CMK (cell line): Measurements from ENCODE around the gene DHTKD1.

Source experiments
- DNase-seq: peaks from one replicate; pipeline ENCODE4 v3.0.0-alpha.2; 2010; ENCODE audit warnings: low read depth

DHTKD1 gene

DNA sequence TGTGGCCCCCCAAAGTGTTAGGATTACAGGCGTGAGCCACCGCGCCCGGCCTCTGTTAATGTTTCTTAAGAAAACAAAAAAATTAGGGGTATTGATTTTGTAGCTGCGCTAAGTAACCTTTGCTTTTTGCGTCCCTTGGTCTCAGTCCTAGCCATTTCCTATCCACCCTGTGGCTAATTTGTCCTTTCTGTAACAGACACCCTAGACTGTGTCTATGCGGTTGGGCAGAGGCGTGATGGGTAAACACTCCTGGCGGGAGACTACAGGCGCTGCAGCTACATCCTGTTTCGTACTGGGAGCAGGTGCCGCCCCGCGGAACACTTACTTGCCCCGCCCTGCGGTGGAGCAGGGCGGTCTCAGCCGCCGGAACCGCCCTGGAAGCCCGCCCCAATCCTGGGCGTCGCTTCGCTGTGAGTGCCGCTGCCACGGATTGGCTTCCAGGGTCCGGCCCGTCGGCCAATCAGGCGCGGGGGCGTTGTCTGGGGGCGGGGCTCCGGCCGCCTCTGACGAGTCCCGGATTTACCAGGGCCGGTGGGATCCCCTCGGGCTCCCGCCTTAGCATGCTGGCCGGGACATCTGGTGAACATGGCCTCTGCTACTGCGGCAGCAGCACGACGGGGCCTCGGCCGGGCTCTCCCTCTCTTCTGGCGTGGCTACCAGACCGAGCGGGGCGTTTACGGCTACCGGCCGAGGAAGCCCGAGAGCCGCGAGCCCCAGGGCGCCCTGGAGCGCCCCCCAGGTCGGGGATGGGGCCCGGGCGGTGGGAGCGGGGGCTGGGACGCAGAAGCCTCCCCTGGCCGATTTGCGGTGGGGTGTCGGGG lies at the start of gene DHTKD1:
DHTKD1 (plus strand) TSS at position 506 of the 821 bp plus-strand sequence; CDS start at position 586, 80 bp downstream.
- peak; percentile 88 for DNase-seq

DNA sequence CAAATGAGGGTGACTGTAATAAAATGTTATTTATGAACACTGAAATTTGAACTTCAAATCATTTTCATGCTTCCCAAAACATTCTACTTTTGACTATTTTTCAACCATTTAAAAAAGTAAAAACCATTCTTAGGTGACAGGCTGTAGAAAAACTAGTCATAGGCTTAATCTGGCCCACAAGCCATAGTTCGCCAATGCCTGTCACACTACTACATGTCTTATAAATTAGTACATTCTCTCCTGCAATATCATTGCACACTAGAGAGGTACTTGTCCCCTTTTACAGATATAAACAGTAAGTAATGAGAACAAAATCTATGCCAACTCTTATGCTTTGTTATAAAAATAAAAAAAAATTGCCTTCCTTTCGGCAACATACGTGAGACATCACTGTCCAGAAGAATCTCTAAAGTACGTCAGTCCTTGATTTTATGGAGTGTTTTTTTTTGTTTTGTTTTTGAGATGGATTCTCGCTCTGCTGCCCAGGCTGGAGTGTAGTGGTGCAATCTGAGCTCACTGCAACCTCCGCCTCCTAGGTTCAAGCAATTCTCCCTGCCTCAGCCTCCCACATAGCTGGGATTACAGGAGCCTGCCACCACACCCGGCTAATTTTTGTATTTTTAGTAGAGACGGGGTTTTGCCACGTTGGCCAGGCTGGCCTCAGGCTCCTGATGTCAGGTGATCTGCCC lies 49.3 kb upstream of the DHTKD1 start:
- no peak for DNase-seq

DNA sequence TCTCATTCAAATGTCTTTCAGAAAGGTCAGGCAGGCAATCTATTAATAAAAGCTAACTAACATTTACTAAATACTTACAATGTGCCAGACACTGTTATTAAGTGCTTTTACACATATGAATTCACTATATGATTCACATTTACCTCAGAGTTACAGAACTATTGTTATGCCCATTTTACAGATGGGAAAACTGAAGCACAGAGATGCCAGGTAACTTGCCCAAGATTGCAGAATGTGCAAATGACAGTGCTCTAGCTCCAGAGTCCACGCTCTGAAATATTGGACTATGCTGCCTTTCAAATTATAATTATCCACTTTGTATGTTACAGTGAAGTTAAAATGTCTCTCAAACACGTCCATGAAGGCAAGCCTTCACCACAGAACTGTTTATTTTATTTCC lies 48.2 kb upstream of the DHTKD1 start:
- DNase-seq, result no peak

DNA sequence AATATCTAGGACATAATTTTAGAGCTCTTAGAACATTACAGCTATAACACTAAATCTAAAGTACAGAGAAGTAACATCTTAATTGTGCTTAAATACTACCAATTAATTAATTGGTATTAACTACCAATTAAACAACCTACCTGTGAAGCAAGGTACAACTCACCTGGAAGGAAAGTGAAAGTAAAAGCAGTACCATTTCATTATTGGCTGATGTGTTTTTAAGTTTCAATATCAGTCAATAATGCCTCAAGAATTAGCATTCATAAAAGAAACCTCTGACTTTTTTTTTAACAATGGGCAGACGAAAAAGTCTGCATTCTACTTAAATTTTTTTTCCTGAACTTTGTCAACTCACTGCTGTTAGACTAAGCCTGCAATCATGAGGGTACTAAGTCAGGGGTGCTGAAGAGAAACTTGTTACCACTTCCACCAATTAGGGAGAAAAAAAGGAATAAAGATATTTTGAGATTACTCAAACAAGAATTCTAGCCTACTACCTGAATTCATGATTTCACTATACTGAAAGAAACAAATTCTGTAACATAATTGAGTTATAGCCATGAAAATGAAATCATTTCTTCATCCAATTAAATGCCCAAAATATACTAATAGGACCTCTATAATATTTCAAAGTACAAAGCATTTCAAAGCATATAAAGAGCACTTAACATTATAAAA lies 46.0 kb upstream of the DHTKD1 start:
- no peak for DNase-seq

DNA sequence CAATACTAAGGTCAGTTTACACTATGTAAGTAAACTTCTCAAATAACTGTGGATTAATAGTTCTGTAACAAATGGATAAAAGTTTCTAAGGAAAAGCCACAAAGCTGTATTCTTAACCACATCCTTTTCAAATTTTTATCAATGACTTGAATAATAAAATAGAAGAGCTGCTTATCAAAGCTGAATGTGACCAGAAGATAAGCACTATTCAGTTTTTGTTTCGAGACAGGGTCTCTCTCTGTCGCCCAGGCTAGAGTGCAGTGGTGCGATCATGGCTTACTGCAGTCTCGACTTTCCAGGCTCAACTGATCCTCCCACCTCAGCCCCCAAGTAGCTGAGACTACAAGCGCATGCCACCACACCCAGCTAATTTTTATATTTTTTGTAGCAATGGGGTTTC lies 43.2 kb upstream of the DHTKD1 start:
- DNase-seq, result no peak

DNA sequence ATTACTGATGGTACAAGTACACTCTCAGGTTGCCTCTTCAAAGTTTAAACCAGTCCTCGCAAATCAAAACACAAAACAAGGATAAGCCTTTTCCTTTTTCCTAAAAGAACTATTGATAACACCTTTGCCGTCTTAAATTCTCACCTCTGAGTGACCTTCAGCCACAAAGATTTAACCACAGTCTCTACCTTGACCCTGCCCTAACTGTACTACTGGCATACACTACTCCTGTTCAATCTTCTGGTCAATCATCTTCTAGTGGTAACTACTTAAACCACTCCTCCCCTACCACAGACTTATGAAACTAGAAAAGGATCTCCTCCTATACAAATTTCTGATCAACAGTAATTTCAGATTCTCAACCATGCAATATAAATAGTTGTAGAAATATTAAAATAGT lies 41.2 kb upstream of the DHTKD1 start:
- no peak for DNase-seq

DNA sequence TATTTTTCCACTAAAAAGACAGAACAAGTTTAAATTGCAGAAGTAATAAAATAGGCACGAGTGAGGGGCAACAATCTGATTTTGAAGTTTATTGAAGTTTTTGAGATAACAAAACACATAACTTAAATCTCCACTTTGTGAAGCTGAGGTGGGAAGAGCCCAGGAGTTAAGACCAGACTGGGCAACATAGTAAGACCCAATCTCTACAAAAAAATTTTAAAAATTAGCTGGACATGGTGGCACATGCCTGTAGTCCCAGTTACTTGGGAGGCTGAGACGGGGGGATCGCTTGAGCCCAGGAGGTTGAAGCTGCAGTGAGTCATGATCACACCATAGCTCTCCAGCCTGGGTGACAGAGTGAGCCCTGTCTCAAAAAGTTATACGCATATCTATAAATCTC lies 37.4 kb upstream of the DHTKD1 start:
- no peak for DNase-seq

GRCh38 chr10:12036073-12036655 lies 32.6 kb upstream of the DHTKD1 start:
- no peak for DNase-seq

DNA sequence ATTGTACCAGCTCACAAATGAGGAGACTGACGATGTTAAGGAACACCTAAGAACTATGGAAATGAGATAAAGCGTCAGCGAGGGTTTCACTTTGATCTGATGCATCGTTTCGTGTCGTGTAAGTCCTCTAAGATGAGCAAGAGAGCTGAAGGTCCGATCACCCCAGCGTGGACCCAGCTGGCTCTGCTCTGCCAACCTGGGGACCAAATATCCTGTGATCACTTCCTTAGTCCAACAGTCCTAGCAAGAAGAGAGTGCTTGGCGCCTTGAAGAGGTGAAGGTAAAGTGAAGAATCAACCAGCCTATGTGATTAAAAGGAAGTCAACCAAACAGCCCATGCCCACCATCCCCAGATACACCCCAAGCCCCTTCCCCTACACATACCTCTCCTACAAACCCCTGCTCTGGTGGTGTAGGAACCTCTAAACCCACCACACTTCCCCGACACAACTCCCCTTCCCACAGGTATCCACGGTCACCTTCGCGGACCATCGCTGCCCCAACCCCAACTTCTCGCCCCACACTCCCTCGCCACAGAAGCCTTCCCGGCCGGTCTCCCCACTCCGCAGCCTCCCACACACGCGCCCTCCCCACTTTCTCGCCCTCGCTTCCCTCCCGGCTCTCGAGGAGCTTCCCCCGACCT lies 26.9 kb upstream of the DHTKD1 start:
- no peak for DNase-seq

- peak; percentile 71 for DNase-seq
Measured at GRCh38 chr10:12042409-12042796, 26.4 kb upstream of the DHTKD1 start.

- peak; percentile 95 for DNase-seq
Measured at GRCh38 chr10:12042797-12043651, 25.7 kb upstream of the DHTKD1 start, which contains the start of gene UPF2. Gene UPF2, minus strand, starts transcription at chr10:12042809. Its CDS starts 7,386 bp downstream, at chr10:12035423.

- no peak for DNase-seq
Measured at GRCh38 chr10:12045596-12045995, 23.2 kb upstream of the DHTKD1 start.

- DNase-seq, result no peak
Measured at GRCh38 chr10:12048547-12048946, 20.2 kb upstream of the DHTKD1 start.

DNA sequence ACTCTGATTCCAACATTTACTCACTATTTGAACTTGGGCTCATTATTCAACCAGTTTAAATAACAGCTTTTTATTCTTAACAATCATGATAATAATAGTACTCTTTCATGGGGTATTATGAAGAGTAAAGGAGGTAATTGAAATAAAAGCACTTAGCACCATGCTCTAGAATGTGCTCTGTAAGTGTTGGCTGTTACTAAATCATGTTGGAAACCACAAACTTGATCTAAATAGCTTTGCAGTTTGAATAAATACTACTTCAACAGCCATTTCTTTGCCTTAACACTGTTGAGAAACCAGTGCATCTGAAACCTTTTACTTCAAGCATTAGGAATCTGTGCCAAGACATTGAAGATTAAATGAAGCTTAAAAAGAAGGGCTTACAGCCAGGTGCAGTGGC lies 18.2 kb upstream of the DHTKD1 start:
- DNase-seq, result no peak

GRCh38 chr10:12051241-12051640 lies 17.5 kb upstream of the DHTKD1 start:
- DNase-seq, result no peak

- peak; percentile 56 for DNase-seq
Measured at GRCh38 chr10:12055732-12056131, 13.0 kb upstream of the DHTKD1 start.

- no peak for DNase-seq
Measured at GRCh38 chr10:12056748-12057147, 12.0 kb upstream of the DHTKD1 start.

DNA sequence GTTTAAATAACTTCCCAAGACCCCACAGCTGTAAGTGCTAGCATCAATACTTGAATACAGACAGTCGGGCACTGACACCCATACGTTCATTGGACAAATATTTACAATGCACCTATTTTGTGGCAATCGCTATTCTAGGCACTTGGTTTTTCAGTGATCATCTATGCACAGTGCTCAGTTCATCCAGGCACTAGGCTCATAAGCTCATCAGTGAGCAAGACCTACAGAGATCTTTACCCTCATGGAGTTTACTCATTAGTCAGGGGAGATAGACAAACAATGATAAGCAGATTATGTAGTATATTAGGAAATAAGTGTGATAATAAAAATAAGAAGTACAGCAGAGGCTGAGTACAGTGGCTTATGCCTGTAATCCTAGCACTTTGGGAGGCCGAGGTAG lies 7.6 kb upstream of the DHTKD1 start:
- DNase-seq, result no peak

DNA sequence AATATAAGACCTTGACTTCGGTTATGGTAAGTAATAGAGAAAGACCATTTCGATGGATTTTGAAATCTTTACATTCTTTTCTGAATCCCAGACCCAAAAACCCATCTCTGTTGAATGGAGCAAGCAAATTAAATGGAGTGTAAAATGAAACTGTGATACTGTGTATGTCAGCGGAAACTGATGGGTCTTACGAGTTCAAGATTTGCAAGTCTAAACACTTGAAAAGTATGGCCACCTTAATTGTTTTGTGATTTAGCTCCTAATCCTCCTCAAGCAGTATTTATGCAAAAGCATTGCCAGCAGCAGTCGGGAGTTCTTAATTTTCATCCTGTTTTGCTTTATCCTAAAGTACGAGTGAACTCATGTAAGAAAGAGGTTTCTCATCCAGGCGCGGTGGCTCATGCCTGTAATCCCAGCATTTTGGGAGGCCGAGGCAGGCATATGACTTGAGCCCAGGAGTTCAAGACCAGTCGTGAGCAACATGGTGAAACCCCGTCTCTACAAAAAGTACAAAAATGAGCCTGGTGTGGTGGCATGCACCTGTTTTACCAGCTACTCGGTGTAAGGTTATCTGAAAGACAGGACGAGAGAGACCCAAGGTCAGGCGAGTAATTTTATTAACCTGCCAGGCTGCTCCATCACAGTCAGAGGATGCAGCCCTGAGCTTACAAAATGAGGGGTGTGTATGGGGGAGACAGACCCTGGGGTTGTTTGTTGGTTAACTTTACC lies 5.8 kb upstream of the DHTKD1 start:
- no peak for DNase-seq

- peak; percentile 72 for DNase-seq
Measured at GRCh38 chr10:12063483-12063818, 5.3 kb upstream of the DHTKD1 start.
